Gastroesophageal sphincter (tissue), 3 donors: ENCODE data around the gene COLEC11.

Source experiments
- EP300 ChIP-seq: sonication (generic); formaldehyde crosslinking; IDR thresholded peaks from one replicate; pipeline ENCODE4 v1.6.1; 2017; ENCODE audit warnings: antibody characterized with exemption, mild to moderate bottlenecking
- POLR2A ChIP-seq, 2 donors: fragments of 450-650 bp; IDR thresholded peaks; one replicate each; pipeline ENCODE4 v1.6.1; 2017; ENCODE audit warnings: antibody characterized with exemption in 2 of 2, mild to moderate bottlenecking in 2 of 2, moderate library complexity in 1 of 2
- POLR2AphosphoS5 ChIP-seq: sonication (generic); formaldehyde crosslinking; IDR thresholded peaks from one replicate; pipeline ENCODE4 v1.6.1; 2017; ENCODE audit warnings: antibody characterized with exemption
- TF ChIP-seq, protein P1 (sequence below), 4 experiments: fragments of 200-600 bp in 2 of 4; fragments of 450-650 bp in 2 of 4; sonication (generic) in 1 of 4; IDR thresholded peaks; one replicate each; pipeline ENCODE4 v1.5.1; 2017 to 2019; ENCODE audit warnings: antibody characterized with exemption in 4 of 4, mild to moderate bottlenecking in 2 of 4, moderate library complexity in 2 of 4

DNA sequence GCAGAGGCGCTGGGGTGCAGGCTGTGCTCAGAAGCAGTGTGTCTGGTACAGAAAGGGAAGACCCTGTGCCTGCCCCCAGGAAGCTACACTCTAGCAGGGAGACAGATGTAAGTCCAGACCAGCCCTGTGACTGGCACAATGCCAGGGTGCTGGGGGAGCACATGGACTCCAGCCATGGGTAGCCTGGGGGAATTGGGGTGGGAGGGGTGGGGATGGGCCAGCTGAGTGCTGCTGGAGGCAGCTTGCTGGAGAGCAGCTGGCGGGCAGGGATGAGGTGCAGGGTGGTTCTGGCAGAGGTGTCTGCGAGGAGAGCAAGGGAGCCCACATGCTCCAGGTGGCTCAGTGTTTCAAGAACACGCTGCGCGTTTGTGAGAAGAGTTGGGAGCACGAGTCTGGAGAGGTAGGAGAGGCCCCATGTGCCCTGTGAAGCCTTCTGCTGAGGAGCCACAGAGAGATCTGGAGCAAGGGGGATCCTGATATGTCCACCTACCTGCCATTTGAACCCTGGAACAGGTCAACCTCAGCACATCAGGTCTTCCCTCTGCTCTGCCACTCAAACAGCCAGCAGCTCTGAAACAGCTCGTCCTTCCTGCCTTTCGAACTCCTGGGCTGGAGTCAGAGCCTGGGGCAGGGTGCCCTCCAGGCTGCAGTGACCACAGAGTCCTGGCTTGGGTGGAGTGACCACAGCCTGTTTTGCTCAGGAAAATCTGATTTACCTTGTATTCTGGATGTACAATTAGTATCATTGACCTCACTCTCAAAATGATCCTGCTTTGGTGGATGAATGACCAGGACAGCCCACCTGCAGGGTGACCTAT, 78.2 kb downstream of the COLEC11 start:
- TF ChIP-seq, protein P1, sequence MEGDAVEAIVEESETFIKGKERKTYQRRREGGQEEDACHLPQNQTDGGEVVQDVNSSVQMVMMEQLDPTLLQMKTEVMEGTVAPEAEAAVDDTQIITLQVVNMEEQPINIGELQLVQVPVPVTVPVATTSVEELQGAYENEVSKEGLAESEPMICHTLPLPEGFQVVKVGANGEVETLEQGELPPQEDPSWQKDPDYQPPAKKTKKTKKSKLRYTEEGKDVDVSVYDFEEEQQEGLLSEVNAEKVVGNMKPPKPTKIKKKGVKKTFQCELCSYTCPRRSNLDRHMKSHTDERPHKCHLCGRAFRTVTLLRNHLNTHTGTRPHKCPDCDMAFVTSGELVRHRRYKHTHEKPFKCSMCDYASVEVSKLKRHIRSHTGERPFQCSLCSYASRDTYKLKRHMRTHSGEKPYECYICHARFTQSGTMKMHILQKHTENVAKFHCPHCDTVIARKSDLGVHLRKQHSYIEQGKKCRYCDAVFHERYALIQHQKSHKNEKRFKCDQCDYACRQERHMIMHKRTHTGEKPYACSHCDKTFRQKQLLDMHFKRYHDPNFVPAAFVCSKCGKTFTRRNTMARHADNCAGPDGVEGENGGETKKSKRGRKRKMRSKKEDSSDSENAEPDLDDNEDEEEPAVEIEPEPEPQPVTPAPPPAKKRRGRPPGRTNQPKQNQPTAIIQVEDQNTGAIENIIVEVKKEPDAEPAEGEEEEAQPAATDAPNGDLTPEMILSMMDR (IDR thresholded peaks at IDR 0.05) = no peak
- TF ChIP-seq POLR2A (IDR thresholded peaks at IDR 0.05) (no peak), EP300 (no peak), POLR2AphosphoS5 (no peak)
